HG02678 (cell line): ENCODE measurements around the gene ZNF580.

Source experiments
- ATAC-seq: cut with Tn5 transposase; IDR thresholded peaks from one replicate; pipeline ENCODE4 v1.9.1; 2021; ENCODE audit warnings: mild to moderate bottlenecking, moderate library complexity; ENCODE audit not compliant: unreplicated experiment

ZNF580 gene

GRCh38 chr19:55622242-55622969, 18.4 kb upstream of the ZNF580 start:
- ATAC-seq = no peak

GRCh38 chr19:55623130-55623529, 17.7 kb upstream of the ZNF580 start:
- ATAC-seq = no peak

- no peak for ATAC-seq
Observed at GRCh38 chr19:55623561-55623960, 17.2 kb upstream of the ZNF580 start.

GRCh38 chr19:55624109-55625003, 16.4 kb upstream of the ZNF580 start, which contains the start of gene ZNF784:
ZNF784 (minus strand) TSS chr19:55624566; CDS start chr19:55624561, 5 bp downstream.
- peak; percentile 69 for ATAC-seq

- no peak for ATAC-seq
Observed at GRCh38 chr19:55625004-55625326, 15.8 kb upstream of the ZNF580 start.

GRCh38 chr19:55626350-55626749, 14.5 kb upstream of the ZNF580 start:
- no peak for ATAC-seq

- ATAC-seq = no peak
Observed at GRCh38 chr19:55632463-55632834, 8.4 kb upstream of the ZNF580 start.

- ATAC-seq = no peak
Observed at GRCh38 chr19:55633861-55634260, 6.9 kb upstream of the ZNF580 start.

GRCh38 chr19:55635334-55635717, 5.5 kb upstream of the ZNF580 start:
- ATAC-seq = no peak

GRCh38 chr19:55635856-55636440, 4.9 kb upstream of the ZNF580 start:
- ATAC-seq = no peak

- no peak for ATAC-seq
Observed at GRCh38 chr19:55636723-55637122, 4.1 kb upstream of the ZNF580 start.

GRCh38 chr19:55637534-55637933, 3.3 kb upstream of the ZNF580 start:
- no peak for ATAC-seq

GRCh38 chr19:55638864-55639359, 1.9 kb upstream of the ZNF580 start:
- no peak for ATAC-seq

- ATAC-seq = no peak
Observed at GRCh38 chr19:55640043-55640576, 692 bp upstream of the ZNF580 start.

GRCh38 chr19:55641426-55642152, 787 bp downstream of the ZNF580 start:
- ATAC-seq = no peak

- no peak for ATAC-seq
Observed at GRCh38 chr19:55642153-55643002, 1.6 kb downstream of the ZNF580 start.

- peak; percentile 34 for ATAC-seq
Observed at GRCh38 chr19:55643003-55643886, 2.4 kb downstream of the ZNF580 start, which contains the start of gene ZNF581. ZNF581 (plus strand) TSS chr19:55643649; CDS start chr19:55644572, 923 bp downstream.

- ATAC-seq = no peak
Observed at GRCh38 chr19:55643887-55644176, 3.0 kb downstream of the ZNF580 start.
